PFSK-1 (cell line): ENCODE data around the gene MCFD2. TPM values are rescaled to one million over a fixed set of nuclear protein-coding genes. Genes with fewer than 3 reads are reported as not detected.

ENCODE experiments used
- FOXP2 ChIP-seq: optimal IDR thresholded peaks from 2 replicates; pipeline ENCODE3; 2011; ENCODE audit warnings: borderline replicate concordance, control low read depth, inconsistent platforms; ENCODE audit not compliant: insufficient read depth; ENCODE audit errors: extremely low read length, extremely low read depth
- POLR2AphosphoS5 ChIP-seq: IDR thresholded peaks from 2 replicates; pipeline ENCODE4 v1.6.1; 2012; ENCODE audit warnings: low read depth, mild to moderate bottlenecking, control low read depth, low read length, moderate library complexity
- REST ChIP-seq, 2 experiments: IDR thresholded peaks; 2 replicates each; pipeline versions ENCODE4 v1.6.1 to v1.8.0; 2011 to 2012; ENCODE audit warnings: low read depth in 2 of 2, low read length in 2 of 2, control low read depth in 1 of 2, inconsistent platforms in 1 of 2, mild to moderate bottlenecking in 1 of 2, moderate library complexity in 1 of 2; ENCODE audit not compliant: insufficient read depth in 1 of 2
- SIN3A ChIP-seq: IDR thresholded peaks from 2 replicates; pipeline ENCODE4 v1.6.1; 2012; ENCODE audit warnings: mild to moderate bottlenecking, low read length, moderate library complexity, borderline replicate concordance; ENCODE audit not compliant: insufficient read depth
- TAF1 ChIP-seq: IDR thresholded peaks from 2 replicates; pipeline ENCODE4 v1.6.1; 2012; ENCODE audit warnings: low read length, control low read depth, borderline replicate concordance; ENCODE audit not compliant: insufficient read depth
- polyA plus RNA-seq: library from polyadenylated mRNA; unstranded; fragments of >200 nt; gene quantifications from one replicate; pipeline ENCODE4 v1.2.1, GENCODE V29; 2012; ENCODE audit warnings: low read depth, missing spikeins; ENCODE audit not compliant: insufficient read length

Gene MCFD2
- 142 TPM for polyA plus RNA-seq

DNA sequence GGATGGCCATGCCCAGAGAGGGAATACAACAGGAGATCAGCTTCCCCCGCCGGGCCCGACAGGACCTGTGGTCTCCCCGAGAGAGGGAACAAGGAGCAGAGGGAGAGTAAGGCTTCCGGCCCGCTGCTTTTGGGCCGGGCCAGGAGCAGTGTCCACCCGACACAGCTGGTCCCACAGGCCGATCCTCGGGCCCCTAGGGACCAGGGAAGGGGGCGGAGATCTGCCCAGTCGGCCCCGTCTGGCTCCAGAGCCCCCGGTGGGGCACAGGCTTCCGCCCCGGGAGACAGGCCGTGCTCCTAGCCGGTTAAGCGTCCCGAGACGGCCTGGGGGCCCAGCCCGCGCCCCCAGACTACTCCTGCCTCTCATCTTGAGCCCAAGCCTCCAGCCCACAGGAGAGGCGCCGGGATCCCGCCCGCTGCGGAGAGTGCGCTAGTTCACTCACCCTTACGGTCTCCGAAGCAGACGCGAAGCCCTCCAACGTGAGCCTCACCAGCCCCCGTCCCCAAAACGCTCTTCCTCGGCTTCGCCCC lies at the start of gene MCFD2:
TSS of gene MCFD2 (minus strand) at position 526 of the 530 bp plus-strand sequence. CDS start 6,635 bp downstream, outside the sequence.
- TF ChIP-seq POLR2AphosphoS5 (no peak), SIN3A (no peak), TAF1 (no peak), REST (IDR thresholded peaks at IDR 0.05; ENCODE audit: insufficient read depth in 1 of 2, low read depth in 2 of 2, low read length in 2 of 2) (no peak), FOXP2 (no peak)

DNA sequence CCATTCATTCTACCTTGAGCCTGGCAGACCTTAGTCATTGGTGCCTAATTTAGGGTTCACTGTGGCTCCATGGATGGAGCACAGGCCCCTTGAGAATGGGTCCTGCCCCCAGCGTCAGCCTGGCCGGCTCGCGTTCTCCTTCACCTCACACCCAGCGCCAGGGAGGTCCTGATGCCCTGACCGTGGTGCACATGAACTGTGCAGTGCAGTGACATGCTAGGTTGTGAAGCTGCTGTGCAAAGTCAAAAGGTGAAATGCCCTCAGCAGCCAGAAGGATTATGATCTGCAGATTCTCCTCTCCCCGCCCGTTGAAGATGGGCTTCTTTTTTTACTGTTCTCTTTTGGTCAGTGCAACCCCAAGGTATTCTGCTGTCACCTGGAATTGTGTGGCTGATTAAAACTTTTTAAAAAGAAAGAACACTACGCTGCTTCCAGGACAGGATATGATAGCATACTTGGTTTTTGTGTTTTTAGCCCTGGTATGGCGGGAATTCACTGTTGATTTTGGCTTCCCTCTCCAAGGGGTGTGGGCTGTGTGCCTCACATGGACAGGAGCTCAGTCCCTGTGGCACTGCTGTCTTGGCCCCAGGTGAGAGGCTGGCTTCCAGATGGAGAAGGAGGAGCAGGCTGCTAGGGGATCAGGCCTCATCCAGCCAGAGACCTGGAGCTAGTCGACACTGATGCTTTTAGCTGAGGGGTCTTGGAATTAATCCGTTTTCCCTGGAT lies 49.4 kb upstream of the MCFD2 start:
- TF ChIP-seq TAF1 (no peak), REST (IDR thresholded peaks at IDR 0.05; ENCODE audit: insufficient read depth in 1 of 2, low read depth in 2 of 2, low read length in 2 of 2) (no peak), SIN3A (no peak), POLR2AphosphoS5 (no peak), FOXP2 (no peak)

- TF ChIP-seq FOXP2, result no peak
- no peak for TF ChIP-seq POLR2AphosphoS5
- TF ChIP-seq TAF1, result no peak
- no peak for TF ChIP-seq REST (IDR thresholded peaks at IDR 0.05; ENCODE audit: insufficient read depth in 1 of 2, low read depth in 2 of 2, low read length in 2 of 2)
- TF ChIP-seq SIN3A, result no peak
Measured at GRCh38 chr2:46963941-46964673, 48.5 kb upstream of the MCFD2 start.

DNA sequence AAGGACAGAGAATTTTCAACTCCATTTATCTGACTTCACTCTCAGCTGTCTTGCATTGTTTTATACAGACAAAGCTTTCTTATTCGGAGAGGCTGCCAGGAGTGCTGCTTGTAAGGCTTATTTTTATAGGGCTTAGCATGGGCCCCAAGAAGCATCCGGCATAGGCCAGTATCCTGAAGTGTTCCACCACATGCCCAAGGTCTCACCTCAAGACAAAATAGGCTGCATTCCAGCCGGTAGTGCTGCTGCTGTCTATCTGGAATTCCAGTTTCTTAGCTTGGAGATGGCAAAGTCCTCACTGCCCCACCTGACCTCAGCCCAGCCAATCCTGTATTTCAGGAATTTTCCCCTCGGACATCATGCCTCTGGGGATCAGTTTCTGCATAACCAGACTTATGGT lies 47.6 kb upstream of the MCFD2 start:
- TF ChIP-seq REST (IDR thresholded peaks at IDR 0.05; ENCODE audit: insufficient read depth in 1 of 2, low read depth in 2 of 2, low read length in 2 of 2) (no peak), FOXP2 (no peak), POLR2AphosphoS5 (no peak), TAF1 (no peak), SIN3A (no peak)
